ENCODE measurements around the gene PCDHGA1.

- TF ChIP-seq POLR2A (IDR thresholded peaks at IDR 0.05), result no peak
- TF ChIP-seq, protein P1, sequence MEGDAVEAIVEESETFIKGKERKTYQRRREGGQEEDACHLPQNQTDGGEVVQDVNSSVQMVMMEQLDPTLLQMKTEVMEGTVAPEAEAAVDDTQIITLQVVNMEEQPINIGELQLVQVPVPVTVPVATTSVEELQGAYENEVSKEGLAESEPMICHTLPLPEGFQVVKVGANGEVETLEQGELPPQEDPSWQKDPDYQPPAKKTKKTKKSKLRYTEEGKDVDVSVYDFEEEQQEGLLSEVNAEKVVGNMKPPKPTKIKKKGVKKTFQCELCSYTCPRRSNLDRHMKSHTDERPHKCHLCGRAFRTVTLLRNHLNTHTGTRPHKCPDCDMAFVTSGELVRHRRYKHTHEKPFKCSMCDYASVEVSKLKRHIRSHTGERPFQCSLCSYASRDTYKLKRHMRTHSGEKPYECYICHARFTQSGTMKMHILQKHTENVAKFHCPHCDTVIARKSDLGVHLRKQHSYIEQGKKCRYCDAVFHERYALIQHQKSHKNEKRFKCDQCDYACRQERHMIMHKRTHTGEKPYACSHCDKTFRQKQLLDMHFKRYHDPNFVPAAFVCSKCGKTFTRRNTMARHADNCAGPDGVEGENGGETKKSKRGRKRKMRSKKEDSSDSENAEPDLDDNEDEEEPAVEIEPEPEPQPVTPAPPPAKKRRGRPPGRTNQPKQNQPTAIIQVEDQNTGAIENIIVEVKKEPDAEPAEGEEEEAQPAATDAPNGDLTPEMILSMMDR (IDR thresholded peaks at IDR 0.05), result no peak
Measured at GRCh38 chr5:141504216-141504615, 173.9 kb downstream of the PCDHGA1 start.
